GM12878 (cell line): Measurements from ENCODE around the gene SPACDR. TPM values are rescaled to one million over a fixed set of nuclear protein-coding genes. Genes with fewer than 3 reads are reported as not detected.

Experiments used
- BMI1 ChIP-seq: fragments of 450-650 bp; IDR thresholded peaks from 2 replicates; pipeline ENCODE4 v1.6.1; 2016; ENCODE audit warnings: mild to moderate bottlenecking, moderate library complexity, borderline replicate concordance
- CEBPB ChIP-seq, 2 experiments: fragments of 150-350 bp in 1 of 2; IDR thresholded peaks; 2 replicates each; pipeline ENCODE4 v1.6.1; 2012 to 2014; ENCODE audit warnings: low read depth in 2 of 2, low read length in 2 of 2, borderline replicate concordance in 1 of 2, inconsistent platforms in 1 of 2
- CREB1 ChIP-seq: IDR thresholded peaks from 2 replicates; pipeline ENCODE4 v1.6.1; 2012; ENCODE audit warnings: low read depth, mild to moderate bottlenecking, inconsistent platforms
- EP300 ChIP-seq, 2 experiments: fragments of 150-350 bp in 1 of 2; IDR thresholded peaks; 2 replicates each; pipeline ENCODE4 v1.6.1; 2011 to 2012; ENCODE audit warnings: low read depth in 2 of 2, low read length in 2 of 2, borderline replicate concordance in 1 of 2, improper control_type of control experiment in 1 of 2, inconsistent platforms in 1 of 2; ENCODE audit not compliant: control insufficient read depth in 1 of 2
- ETV6 ChIP-seq, 2 experiments: fragments of 450-650 bp in 1 of 2; IDR thresholded peaks in 1 of 2; conservative IDR thresholded peaks in 1 of 2; 2 replicates each; pipeline ENCODE4 v1.6.1; 2014; ENCODE audit warnings: antibody characterized with exemption in 1 of 2, borderline replicate concordance in 1 of 2, low read depth in 1 of 2, mild to moderate bottlenecking in 1 of 2, moderate library complexity in 1 of 2
- GATAD2B ChIP-seq: fragments of 450-650 bp; conservative IDR thresholded peaks from 2 replicates; pipeline ENCODE4 v1.6.1; 2017; ENCODE audit warnings: low read depth, mild to moderate bottlenecking, moderate library complexity
- KLF5 ChIP-seq: fragments of 450-650 bp; IDR thresholded peaks from 2 replicates; pipeline ENCODE4 v1.6.1; 2014; ENCODE audit warnings: mild to moderate bottlenecking; ENCODE audit not compliant: partially characterized antibody
- NFYA ChIP-seq: IDR thresholded peaks from 2 replicates; pipeline ENCODE4 v1.6.1; 2011; ENCODE audit warnings: low read depth, mild to moderate bottlenecking, low read length, improper control_type of control experiment, borderline replicate concordance
- RFX5 ChIP-seq: IDR thresholded peaks from 2 replicates; pipeline ENCODE4 v1.6.1; 2011; ENCODE audit warnings: low read depth, low read length, improper control_type of control experiment
- RUNX3 ChIP-seq: IDR thresholded peaks from 2 replicates; pipeline ENCODE4 v1.6.1; 2012; ENCODE audit warnings: low read length, inconsistent platforms
- TARDBP ChIP-seq: IDR thresholded peaks from 2 replicates; pipeline ENCODE4 v1.6.1; 2016; ENCODE audit warnings: borderline replicate concordance
- ZNF274 ChIP-seq: IDR thresholded peaks from one replicate; pipeline ENCODE4 v1.8.0; 2011; ENCODE audit not compliant: insufficient read length, insufficient read depth
- polyA plus RNA-seq, 11 experiments: library from polyadenylated mRNA; depleted of rRNA in 4 of 11; unstranded in 6 of 11; stranded (reverse) in 5 of 11; fragments of >200 nt; fragmentation: Nextera tagmentation in 4 of 11; fragmentation: Illumina TruSeq in 1 of 11; extraction: Ambion mirVana in 4 of 11; extraction: Trizol in 1 of 11; gene quantifications; 1 replicate in 1 of 11; 2 replicates in 10 of 11; pipeline versions ENCODE4 v1.2.1 to v1.2.3, GENCODE V29; 2011 to 2016; ENCODE audit warnings: inconsistent platforms in 2 of 11, missing spikeins in 2 of 11, low read depth in 1 of 11
- total RNA-seq, 4 experiments: library from RNA; depleted of rRNA in 3 of 4; stranded (reverse); fragments of >200 nt in 3 of 4; fragmentation: Illumina TruSeq in 1 of 4; extraction: Trizol in 1 of 4; gene quantifications; 2 replicates each; pipeline versions ENCODE4 v1.2.1 to v1.2.3, GENCODE V29; 2013 to 2021
- TF ChIP-seq, protein P1 (sequence below): fragments of 450-650 bp; formaldehyde crosslinking; IDR thresholded peaks from 2 replicates; pipeline ENCODE4 v1.5.0; 2022; ENCODE audit warnings: mild to moderate bottlenecking, missing genetic modification characterization
- TF ChIP-seq, protein P2 (sequence below): IDR thresholded peaks from 2 replicates; pipeline ENCODE4 v1.6.1; 2011; ENCODE audit warnings: low read depth, low read length, improper control_type of control experiment, borderline replicate concordance
- TF ChIP-seq, protein P3 (sequence below): fragments of 450-650 bp; IDR thresholded peaks from 2 replicates; pipeline ENCODE4 v1.6.1; 2017; ENCODE audit warnings: mild to moderate bottlenecking
- TF ChIP-seq, protein P4 (sequence below): fragments of 450-650 bp; IDR thresholded peaks from 2 replicates; pipeline ENCODE4 v1.6.1; 2016; ENCODE audit warnings: mild to moderate bottlenecking, moderate library complexity, borderline replicate concordance
- TF ChIP-seq, protein P5 (sequence below): IDR thresholded peaks from 2 replicates; pipeline ENCODE4 v1.6.1; 2012; ENCODE audit warnings: low read depth, low read length, improper control_type of control experiment

SPACDR gene
- total and polyA plus RNA-seq, 10 of the 15 experiments (the other 5 are each of a cell fraction or from before 2014, with no cell fraction given): 0.18 to 1.5 (median 0.63) TPM

DNA sequence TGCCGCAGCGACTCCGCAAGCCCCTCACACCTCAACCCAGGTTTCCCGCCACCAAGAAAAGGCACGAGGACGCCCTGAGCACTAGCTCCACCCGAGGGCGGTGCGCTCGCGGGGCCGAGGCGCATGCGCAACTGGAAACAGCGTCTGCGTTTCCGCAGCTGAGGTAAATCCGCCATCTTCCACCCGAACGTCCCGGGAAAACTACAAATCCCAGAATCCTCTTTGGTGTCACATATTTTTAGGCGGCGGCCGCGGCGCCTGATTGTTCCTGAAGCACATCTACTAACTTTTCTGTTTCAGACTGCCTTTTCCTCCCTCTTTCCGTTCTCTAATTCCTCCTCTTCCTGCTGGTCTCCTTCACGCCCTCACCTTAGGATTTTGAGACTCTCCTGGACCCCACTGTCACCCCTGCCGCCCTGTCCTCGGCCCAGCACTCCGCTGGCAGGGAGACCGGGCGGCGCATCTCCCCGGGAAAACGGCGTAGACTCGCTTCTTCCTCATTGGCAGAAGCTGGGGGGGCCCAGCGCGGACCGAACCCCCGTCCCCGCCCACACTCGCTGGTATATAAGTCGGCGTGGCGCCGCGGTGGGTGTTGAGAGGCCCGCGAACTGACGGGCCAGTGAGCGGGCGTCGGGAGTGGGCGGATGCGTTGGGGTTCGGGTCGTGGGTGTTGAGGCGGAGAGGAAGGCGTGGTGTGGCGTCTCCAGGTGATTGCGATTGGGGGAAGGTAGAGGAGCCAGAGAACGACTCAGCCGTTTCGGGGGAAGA is 35.7 kb downstream of the SPACDR start, which contains the start of gene ZCWPW1 (continued):
- TF ChIP-seq, protein P1, sequence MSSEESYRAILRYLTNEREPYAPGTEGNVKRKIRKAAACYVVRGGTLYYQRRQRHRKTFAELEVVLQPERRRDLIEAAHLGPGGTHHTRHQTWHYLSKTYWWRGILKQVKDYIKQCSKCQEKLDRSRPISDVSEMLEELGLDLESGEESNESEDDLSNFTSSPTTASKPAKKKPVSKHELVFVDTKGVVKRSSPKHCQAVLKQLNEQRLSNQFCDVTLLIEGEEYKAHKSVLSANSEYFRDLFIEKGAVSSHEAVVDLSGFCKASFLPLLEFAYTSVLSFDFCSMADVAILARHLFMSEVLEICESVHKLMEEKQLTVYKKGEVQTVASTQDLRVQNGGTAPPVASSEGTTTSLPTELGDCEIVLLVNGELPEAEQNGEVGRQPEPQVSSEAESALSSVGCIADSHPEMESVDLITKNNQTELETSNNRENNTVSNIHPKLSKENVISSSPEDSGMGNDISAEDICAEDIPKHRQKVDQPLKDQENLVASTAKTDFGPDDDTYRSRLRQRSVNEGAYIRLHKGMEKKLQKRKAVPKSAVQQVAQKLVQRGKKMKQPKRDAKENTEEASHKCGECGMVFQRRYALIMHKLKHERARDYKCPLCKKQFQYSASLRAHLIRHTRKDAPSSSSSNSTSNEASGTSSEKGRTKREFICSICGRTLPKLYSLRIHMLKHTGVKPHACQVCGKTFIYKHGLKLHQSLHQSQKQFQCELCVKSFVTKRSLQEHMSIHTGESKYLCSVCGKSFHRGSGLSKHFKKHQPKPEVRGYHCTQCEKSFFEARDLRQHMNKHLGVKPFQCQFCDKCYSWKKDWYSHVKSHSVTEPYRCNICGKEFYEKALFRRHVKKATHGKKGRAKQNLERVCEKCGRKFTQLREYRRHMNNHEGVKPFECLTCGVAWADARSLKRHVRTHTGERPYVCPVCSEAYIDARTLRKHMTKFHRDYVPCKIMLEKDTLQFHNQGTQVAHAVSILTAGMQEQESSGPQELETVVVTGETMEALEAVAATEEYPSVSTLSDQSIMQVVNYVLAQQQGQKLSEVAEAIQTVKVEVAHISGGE (CRISPR knock-in tag): 0 out of 2 replicates have a peak, but pooled peaks have one; percentile 31
- TF ChIP-seq KLF5 (peak; percentile 85), BMI1 (peak; percentile 70; the same call in 1 of the 2 replicates), CEBPB (IDR thresholded peaks at IDR 0.05; ENCODE audit: borderline replicate concordance in 1 of 2, low read depth in 2 of 2, low read length in 2 of 2) (no peak), TARDBP (peak; percentile 78; the same call in 1 of the 2 replicates), NFYA (no peak), RUNX3 (no peak), ZNF274 (no peak), CREB1 (no peak), EP300 (IDR thresholded peaks at IDR 0.05; ENCODE audit: borderline replicate concordance in 1 of 2, control insufficient read depth in 1 of 2, low read depth in 2 of 2, low read length in 2 of 2) (peak; percentile 21 to 32; a peak in 1 of 4 replicates), RFX5 (no peak; the same call in 1 of the 2 replicates), GATAD2B (peak; percentile 61; the same call in 1 of the 2 replicates), ETV6 (conservative IDR thresholded peaks at IDR 0.05 in 1 of 2, IDR thresholded peaks at IDR 0.05 in 1 of 2; ENCODE audit: borderline replicate concordance in 1 of 2, low read depth in 1 of 2) (peak in 1 of 2 experiments; percentile 70; a peak in 1 of 4 replicates)
- TF ChIP-seq, protein P2, sequence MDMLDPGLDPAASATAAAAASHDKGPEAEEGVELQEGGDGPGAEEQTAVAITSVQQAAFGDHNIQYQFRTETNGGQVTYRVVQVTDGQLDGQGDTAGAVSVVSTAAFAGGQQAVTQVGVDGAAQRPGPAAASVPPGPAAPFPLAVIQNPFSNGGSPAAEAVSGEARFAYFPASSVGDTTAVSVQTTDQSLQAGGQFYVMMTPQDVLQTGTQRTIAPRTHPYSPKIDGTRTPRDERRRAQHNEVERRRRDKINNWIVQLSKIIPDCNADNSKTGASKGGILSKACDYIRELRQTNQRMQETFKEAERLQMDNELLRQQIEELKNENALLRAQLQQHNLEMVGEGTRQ: no peak
- TF ChIP-seq, protein P3, sequence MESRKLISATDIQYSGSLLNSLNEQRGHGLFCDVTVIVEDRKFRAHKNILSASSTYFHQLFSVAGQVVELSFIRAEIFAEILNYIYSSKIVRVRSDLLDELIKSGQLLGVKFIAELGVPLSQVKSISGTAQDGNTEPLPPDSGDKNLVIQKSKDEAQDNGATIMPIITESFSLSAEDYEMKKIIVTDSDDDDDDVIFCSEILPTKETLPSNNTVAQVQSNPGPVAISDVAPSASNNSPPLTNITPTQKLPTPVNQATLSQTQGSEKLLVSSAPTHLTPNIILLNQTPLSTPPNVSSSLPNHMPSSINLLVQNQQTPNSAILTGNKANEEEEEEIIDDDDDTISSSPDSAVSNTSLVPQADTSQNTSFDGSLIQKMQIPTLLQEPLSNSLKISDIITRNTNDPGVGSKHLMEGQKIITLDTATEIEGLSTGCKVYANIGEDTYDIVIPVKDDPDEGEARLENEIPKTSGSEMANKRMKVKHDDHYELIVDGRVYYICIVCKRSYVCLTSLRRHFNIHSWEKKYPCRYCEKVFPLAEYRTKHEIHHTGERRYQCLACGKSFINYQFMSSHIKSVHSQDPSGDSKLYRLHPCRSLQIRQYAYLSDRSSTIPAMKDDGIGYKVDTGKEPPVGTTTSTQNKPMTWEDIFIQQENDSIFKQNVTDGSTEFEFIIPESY: no peak
- TF ChIP-seq, protein P4, sequence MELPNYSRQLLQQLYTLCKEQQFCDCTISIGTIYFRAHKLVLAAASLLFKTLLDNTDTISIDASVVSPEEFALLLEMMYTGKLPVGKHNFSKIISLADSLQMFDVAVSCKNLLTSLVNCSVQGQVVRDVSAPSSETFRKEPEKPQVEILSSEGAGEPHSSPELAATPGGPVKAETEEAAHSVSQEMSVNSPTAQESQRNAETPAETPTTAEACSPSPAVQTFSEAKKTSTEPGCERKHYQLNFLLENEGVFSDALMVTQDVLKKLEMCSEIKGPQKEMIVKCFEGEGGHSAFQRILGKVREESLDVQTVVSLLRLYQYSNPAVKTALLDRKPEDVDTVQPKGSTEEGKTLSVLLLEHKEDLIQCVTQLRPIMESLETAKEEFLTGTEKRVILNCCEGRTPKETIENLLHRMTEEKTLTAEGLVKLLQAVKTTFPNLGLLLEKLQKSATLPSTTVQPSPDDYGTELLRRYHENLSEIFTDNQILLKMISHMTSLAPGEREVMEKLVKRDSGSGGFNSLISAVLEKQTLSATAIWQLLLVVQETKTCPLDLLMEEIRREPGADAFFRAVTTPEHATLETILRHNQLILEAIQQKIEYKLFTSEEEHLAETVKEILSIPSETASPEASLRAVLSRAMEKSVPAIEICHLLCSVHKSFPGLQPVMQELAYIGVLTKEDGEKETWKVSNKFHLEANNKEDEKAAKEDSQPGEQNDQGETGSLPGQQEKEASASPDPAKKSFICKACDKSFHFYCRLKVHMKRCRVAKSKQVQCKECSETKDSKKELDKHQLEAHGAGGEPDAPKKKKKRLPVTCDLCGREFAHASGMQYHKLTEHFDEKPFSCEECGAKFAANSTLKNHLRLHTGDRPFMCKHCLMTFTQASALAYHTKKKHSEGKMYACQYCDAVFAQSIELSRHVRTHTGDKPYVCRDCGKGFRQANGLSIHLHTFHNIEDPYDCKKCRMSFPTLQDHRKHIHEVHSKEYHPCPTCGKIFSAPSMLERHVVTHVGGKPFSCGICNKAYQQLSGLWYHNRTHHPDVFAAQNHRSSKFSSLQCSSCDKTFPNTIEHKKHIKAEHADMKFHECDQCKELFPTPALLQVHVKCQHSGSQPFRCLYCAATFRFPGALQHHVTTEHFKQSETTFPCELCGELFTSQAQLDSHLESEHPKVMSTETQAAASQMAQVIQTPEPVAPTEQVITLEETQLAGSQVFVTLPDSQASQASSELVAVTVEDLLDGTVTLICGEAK: peak; percentile 35; the same call in 1 of the 2 replicates
- TF ChIP-seq, protein P5, sequence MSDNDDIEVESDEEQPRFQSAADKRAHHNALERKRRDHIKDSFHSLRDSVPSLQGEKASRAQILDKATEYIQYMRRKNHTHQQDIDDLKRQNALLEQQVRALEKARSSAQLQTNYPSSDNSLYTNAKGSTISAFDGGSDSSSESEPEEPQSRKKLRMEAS: peak; percentile 99
